Transverse colon (tissue), 4 donors: ENCODE data around the gene NHS. TPM values are rescaled to one million over a fixed set of nuclear protein-coding genes. Genes with fewer than 3 reads are reported as not detected.

Source experiments
- DNase-seq: peaks from one replicate; pipeline ENCODE4 v3.0.0-alpha.2; 2019
- H3K27ac ChIP-seq, 4 donors: fragments of 200-600 bp; sonication (generic); 2 replicates each; pipeline ENCODE4 v1.5.1; 2016 to 2018; ENCODE audit warnings: inconsistent platforms in 4 of 4
- H3K27me3 ChIP-seq: fragments of 200-600 bp; sonication (generic); 2 replicates; pipeline ENCODE4 v1.5.1; 2017; ENCODE audit warnings: inconsistent platforms
- H3K36me3 ChIP-seq, 4 donors: fragments of 200-600 bp; sonication (generic); 2 replicates each; pipeline ENCODE4 v1.5.1; 2017 to 2019; ENCODE audit warnings: inconsistent platforms in 4 of 4
- H3K4me1 ChIP-seq, 4 donors: fragments of 200-600 bp; sonication (generic); 2 replicates each; pipeline ENCODE4 v1.5.1; 2017 to 2020; ENCODE audit warnings: inconsistent platforms in 4 of 4
- H3K4me3 ChIP-seq, 4 donors: fragments of 200-600 bp; sonication (generic); 1 replicate in 1 of 4; 2 replicates in 3 of 4; pipeline versions ENCODE4 v1.5.1 to v1.6.1; 2017 to 2019; ENCODE audit warnings: inconsistent platforms in 4 of 4
- H3K9me3 ChIP-seq, 2 donors: fragments of 200-600 bp; sonication (generic); 2 replicates each; pipeline ENCODE4 v1.5.1; 2017 to 2019; ENCODE audit warnings: inconsistent platforms in 2 of 2
- EP300 ChIP-seq: sonication (generic); formaldehyde crosslinking; IDR thresholded peaks from one replicate; pipeline ENCODE4 v1.6.1; 2017; ENCODE audit warnings: antibody characterized with exemption, low read depth
- POLR2A ChIP-seq: fragments of 450-650 bp; IDR thresholded peaks from one replicate; pipeline ENCODE4 v1.6.1; 2016; ENCODE audit warnings: antibody characterized with exemption, mild to moderate bottlenecking, moderate library complexity
- POLR2AphosphoS5 ChIP-seq, 3 donors: sonication (generic); formaldehyde crosslinking; IDR thresholded peaks; one replicate each; pipeline ENCODE4 v1.6.1; 2016; ENCODE audit warnings: antibody characterized with exemption in 3 of 3
- WGBS, 2 donors: methylation state at CpG; one replicate each; pipeline ENCODE4 v1.1.5; 2018; ENCODE audit warnings: low coverage in 1 of 2; 5-methylcytosine and 5-hydroxymethylcytosine counted together
- in situ Hi-C, 4 donors: fragments of 200-750 bp; cut with MboI; loops; one replicate each; pipeline versions ENCODE4 v1.15.0 to v1.15.1; 2017; ENCODE audit warnings: low sequenced_read_pairs in 3 of 4, low pct_ligation_motif_present in 1 of 4, low pct_unique_long_range_greater_than_20kb in 1 of 4
- intact Hi-C: fragments of 100-400 bp; cut with DNase I; formaldehyde crosslinking; loops from one replicate; pipeline ENCODE4 v1.15.1; 2023; ENCODE audit warnings: low total_unique reads
- total RNA-seq, 4 donors: library from RNA; depleted of rRNA; stranded (reverse); fragments of >200 nt; gene quantifications; one replicate each; pipeline ENCODE4 v1.1.0, GENCODE V29; 2016
- TF ChIP-seq, protein P1 (sequence below), 5 experiments: fragments of 200-600 bp in 3 of 5; fragments of 450-650 bp in 2 of 5; sonication (generic) in 3 of 5; IDR thresholded peaks; 1 replicate in 2 of 5; 2 replicates in 3 of 5; pipeline ENCODE4 v1.5.1; 2016 to 2017; ENCODE audit warnings: antibody characterized with exemption in 5 of 5, inconsistent platforms in 3 of 5, mild to moderate bottlenecking in 2 of 5, moderate library complexity in 1 of 5

NHS gene
- total RNA-seq, 4 donors from 2014 or later: 1.2 to 10.7 (median 5.0) TPM

DNA sequence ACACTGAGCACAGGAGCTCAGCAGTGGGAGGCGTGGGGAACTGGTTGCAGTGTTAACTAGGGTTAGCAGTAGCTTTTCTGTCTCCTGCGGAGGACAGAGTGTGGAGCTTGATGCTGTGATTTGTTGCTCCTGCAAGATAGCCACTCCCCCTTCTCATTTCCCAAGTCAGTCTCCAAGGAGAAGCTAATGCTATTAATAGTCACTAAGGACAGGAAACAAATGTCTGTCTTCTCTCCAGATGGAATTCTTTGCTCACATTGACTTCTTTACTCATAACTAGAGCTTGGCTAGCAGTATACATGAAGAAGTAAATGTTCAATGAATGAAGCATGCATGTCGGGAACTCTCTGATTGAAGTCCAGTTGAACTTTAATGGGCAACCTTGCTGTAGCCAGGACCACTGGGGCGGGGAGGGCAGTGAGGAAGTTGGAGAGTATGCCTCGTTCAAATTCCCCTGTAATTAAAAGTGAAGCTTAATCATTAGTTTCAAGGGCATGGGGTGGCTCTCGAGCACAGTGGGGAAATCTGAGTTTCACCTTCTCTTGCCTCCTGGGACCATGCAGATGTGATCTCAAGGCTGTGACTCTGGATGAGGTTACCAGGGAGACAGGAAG is 205.6 kb downstream of the NHS start:
- H3K27me3 ChIP-seq: no peaks in the 10 kb centered on the region
- peak overlapping the region in 3 of 4 donors; percentile 23 to 54 (median 40) for H3K27ac ChIP-seq
- intact Hi-C loops: loop anchor here (5.0 kb wide), 1 partner anchor 777 kb away; no protein-coding TSS in a partner anchor
- no peak overlapping the region for H3K4me3 ChIP-seq
- 60% methylated on average over 6 of the region's 6 CpGs; no CpG with 5 or more reads in 1 of the 2 donors for WGBS, 2 donors
- H3K4me1 ChIP-seq: peaks cover 0 to 9% (median 0%) of the 10 kb centered on the region in 4 donors
- in situ Hi-C loops: loop anchor here in 2 of 4 donors (25.0 kb wide), 1 partner anchor 343 kb away; no protein-coding TSS in a partner anchor
- H3K9me3 ChIP-seq: no peaks in the 10 kb centered on the region
- H3K36me3 ChIP-seq: no peaks in the 10 kb centered on the region
- no peak for DNase-seq
- TF ChIP-seq, protein P1, sequence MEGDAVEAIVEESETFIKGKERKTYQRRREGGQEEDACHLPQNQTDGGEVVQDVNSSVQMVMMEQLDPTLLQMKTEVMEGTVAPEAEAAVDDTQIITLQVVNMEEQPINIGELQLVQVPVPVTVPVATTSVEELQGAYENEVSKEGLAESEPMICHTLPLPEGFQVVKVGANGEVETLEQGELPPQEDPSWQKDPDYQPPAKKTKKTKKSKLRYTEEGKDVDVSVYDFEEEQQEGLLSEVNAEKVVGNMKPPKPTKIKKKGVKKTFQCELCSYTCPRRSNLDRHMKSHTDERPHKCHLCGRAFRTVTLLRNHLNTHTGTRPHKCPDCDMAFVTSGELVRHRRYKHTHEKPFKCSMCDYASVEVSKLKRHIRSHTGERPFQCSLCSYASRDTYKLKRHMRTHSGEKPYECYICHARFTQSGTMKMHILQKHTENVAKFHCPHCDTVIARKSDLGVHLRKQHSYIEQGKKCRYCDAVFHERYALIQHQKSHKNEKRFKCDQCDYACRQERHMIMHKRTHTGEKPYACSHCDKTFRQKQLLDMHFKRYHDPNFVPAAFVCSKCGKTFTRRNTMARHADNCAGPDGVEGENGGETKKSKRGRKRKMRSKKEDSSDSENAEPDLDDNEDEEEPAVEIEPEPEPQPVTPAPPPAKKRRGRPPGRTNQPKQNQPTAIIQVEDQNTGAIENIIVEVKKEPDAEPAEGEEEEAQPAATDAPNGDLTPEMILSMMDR (IDR thresholded peaks at IDR 0.05): no peak
- TF ChIP-seq EP300 (no peak), POLR2A (no peak), POLR2AphosphoS5 (IDR thresholded peaks at IDR 0.05) (peak in 2 of 3 donors; percentile 39 to 54)

DNA sequence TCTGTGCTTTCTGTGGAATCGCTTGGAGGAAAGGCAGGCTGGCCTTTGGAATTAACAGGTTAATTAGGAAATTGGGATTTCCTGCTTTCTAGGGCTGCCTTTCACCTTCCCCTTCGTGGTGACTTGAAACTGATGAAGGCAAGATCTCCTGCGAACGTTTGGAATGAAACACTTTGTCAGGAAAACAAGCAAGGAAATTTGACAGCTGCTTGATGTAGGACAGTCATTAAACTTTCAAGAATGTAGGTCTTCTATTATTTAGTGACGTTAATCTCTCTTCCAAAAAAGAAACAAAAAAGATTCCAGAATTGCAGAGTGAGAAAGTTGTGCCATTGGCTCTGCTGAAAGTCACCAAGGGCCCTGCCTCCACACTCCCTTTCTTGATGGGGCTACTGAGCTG is 206.6 kb downstream of the NHS start:
- Histone ChIP-seq H3K36me3 (no peaks in the 10 kb centered on the region), H3K27ac (peak overlapping the region; percentile 2 to 54 (median 32)), H3K4me1 (peaks cover 0 to 9% (median 0%) of the 10 kb centered on the region in 4 donors), H3K27me3 (no peaks in the 10 kb centered on the region), H3K9me3 (no peaks in the 10 kb centered on the region), H3K4me3 (no peak overlapping the region)
- intact Hi-C loops (loop anchor here (5.0 kb wide), 1 partner anchor 776 kb away; no protein-coding TSS in a partner anchor), in situ Hi-C loops (loop anchor here in 2 of 4 donors (25.0 kb wide), 1 partner anchor 344 kb away; no protein-coding TSS in a partner anchor)
- WGBS, 2 donors: 50 to 80% methylated on average over 2 to 5 of the region's 5 CpGs
- DNase-seq: no peak
- TF ChIP-seq, protein P1 (IDR thresholded peaks at IDR 0.05): no peak
- no peak for TF ChIP-seq POLR2A
- no peak for TF ChIP-seq POLR2AphosphoS5 (IDR thresholded peaks at IDR 0.05)
- TF ChIP-seq EP300: no peak

DNA sequence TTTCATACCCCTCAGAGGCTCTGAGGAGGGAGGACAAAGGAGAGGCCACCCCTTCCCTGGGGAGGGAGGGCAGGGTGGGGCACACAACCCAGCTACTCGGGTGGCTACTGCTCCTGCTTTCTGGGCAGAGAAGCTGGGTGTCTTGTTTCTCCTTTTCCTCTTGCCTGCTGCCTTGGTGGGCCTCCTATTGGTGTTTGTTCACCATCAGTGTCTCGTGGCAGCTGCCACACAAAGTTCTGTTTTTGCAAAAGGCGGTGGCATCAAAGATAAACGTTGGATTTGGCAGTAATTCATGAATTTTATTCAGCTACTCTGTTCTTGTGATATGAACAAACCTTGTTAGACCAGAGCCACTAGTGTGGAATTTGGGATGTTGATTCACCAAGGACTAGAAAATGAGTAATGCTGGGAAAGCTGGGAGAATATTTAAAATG is 209.3 kb downstream of the NHS start:
- intact Hi-C loops: loop anchor here (5.0 kb wide), 1 partner anchor 773 kb away; no protein-coding TSS in a partner anchor
- no peak for DNase-seq
- H3K9me3 ChIP-seq: no peaks in the 10 kb centered on the region
- no peaks in the 10 kb centered on the region for H3K27me3 ChIP-seq
- H3K4me3 ChIP-seq: no peak overlapping the region
- in situ Hi-C loops: loop anchor here in 2 of 4 donors (25.0 kb wide), 1 partner anchor 347 kb away; no protein-coding TSS in a partner anchor
- TF ChIP-seq POLR2A: no peak
- TF ChIP-seq EP300: no peak
- TF ChIP-seq, protein P1 (IDR thresholded peaks at IDR 0.05): no peak
- no peak for TF ChIP-seq POLR2AphosphoS5 (IDR thresholded peaks at IDR 0.05)
- H3K4me1 ChIP-seq: peaks cover 0 to 9% (median 0%) of the 10 kb centered on the region in 4 donors
- no peak overlapping the region for H3K27ac ChIP-seq
- 17% methylated on average over 4 of the region's 4 CpGs; no CpG with 5 or more reads in 1 of the 2 donors for WGBS, 2 donors
- no peaks in the 10 kb centered on the region for H3K36me3 ChIP-seq

DNA sequence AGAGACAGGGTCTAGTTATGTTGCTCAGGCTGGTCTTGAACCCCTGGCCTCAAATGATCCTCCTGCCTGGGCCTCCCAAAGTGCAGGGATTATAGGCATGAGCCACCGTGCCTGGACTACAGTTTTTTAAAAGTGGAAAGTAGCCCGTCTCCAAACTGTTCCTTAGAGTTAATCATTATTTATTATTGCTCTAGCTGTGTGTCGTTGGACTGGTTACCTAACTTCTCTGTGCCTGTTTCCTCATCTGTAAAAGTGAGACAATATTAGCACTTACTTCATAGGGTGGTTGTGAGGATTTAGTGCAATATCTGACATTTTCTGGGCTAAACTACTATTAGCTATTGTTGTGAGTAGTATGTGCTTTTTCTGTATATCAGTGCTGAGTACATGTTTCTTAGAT is 210.0 kb downstream of the NHS start:
- H3K9me3 ChIP-seq: no peaks in the 10 kb centered on the region
- in situ Hi-C loops (loop anchor here in 2 of 4 donors (25.0 kb wide), 1 partner anchor 348 kb away; no protein-coding TSS in a partner anchor), intact Hi-C loops (no loop called here)
- H3K27me3 ChIP-seq: no peaks in the 10 kb centered on the region
- H3K4me3 ChIP-seq: no peak overlapping the region
- H3K27ac ChIP-seq: no peak overlapping the region
- WGBS, 2 donors: 43% methylated on average over 3 of the region's 3 CpGs; no CpG with 5 or more reads in 1 of the 2 donors
- TF ChIP-seq POLR2AphosphoS5 (IDR thresholded peaks at IDR 0.05) (no peak), POLR2A (no peak), EP300 (no peak)
- TF ChIP-seq, protein P1 (IDR thresholded peaks at IDR 0.05): no peak
- peaks cover 0 to 9% (median 0%) of the 10 kb centered on the region in 4 donors for H3K4me1 ChIP-seq
- DNase-seq: no peak
- H3K36me3 ChIP-seq: no peaks in the 10 kb centered on the region
